GM12801 (cell line): ENCODE measurements around the gene ESYT1.

Experiments
- CTCF ChIP-seq: IDR thresholded peaks from one replicate; pipeline ENCODE4 v1.5.1; 2011; ENCODE audit warnings: control low read depth; ENCODE audit not compliant: insufficient read length; ENCODE audit errors: extremely low read depth

Gene ESYT1

GRCh38 chr12:56155256-56155845 is 27.3 kb downstream of the ESYT1 start:
- no peak for TF ChIP-seq CTCF

GRCh38 chr12:56157201-56158028 is 29.3 kb downstream of the ESYT1 start:
- TF ChIP-seq CTCF, result no peak

- TF ChIP-seq CTCF, result no peak
Measured at GRCh38 chr12:56158029-56158925, 30.2 kb downstream of the ESYT1 start, which contains the start of gene MYL6. MYL6 (plus strand) TSS chr12:56158359; CDS start chr12:56158402, 43 bp downstream.

- no peak for TF ChIP-seq CTCF
Measured at GRCh38 chr12:56158926-56159461, 30.9 kb downstream of the ESYT1 start.

GRCh38 chr12:56159482-56160192 is 31.6 kb downstream of the ESYT1 start:
- no peak for TF ChIP-seq CTCF

GRCh38 chr12:56160193-56160763 is 32.2 kb downstream of the ESYT1 start:
- TF ChIP-seq CTCF, result no peak
